ENCODE results near the gene CLCN3.

GRCh38 chr4:169612871-169613859, 7.2 kb upstream of the CLCN3 start:
- TF ChIP-seq, protein P1, sequence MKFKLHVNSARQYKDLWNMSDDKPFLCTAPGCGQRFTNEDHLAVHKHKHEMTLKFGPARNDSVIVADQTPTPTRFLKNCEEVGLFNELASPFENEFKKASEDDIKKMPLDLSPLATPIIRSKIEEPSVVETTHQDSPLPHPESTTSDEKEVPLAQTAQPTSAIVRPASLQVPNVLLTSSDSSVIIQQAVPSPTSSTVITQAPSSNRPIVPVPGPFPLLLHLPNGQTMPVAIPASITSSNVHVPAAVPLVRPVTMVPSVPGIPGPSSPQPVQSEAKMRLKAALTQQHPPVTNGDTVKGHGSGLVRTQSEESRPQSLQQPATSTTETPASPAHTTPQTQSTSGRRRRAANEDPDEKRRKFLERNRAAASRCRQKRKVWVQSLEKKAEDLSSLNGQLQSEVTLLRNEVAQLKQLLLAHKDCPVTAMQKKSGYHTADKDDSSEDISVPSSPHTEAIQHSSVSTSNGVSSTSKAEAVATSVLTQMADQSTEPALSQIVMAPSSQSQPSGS (IDR thresholded peaks at IDR 0.05; ENCODE audit: low read length) = peak; percentile 36; the same call in 1 of the 2 replicates
- TF ChIP-seq ZNF24 (IDR thresholded peaks at IDR 0.05) (no peak), RFX5 (IDR thresholded peaks at IDR 0.05; ENCODE audit: low read depth, low read length) (no peak), PBX3 (IDR thresholded peaks at IDR 0.05; ENCODE audit: insufficient replicate concordance, low read depth, low read length) (no peak), ZZZ3 (IDR thresholded peaks at IDR 0.05; ENCODE audit: control insufficient read depth, insufficient read length, low read depth) (no peak), MTA3 (IDR thresholded peaks at IDR 0.05; ENCODE audit: borderline replicate concordance, low read length) (no peak)
- TF ChIP-seq, protein P2, sequence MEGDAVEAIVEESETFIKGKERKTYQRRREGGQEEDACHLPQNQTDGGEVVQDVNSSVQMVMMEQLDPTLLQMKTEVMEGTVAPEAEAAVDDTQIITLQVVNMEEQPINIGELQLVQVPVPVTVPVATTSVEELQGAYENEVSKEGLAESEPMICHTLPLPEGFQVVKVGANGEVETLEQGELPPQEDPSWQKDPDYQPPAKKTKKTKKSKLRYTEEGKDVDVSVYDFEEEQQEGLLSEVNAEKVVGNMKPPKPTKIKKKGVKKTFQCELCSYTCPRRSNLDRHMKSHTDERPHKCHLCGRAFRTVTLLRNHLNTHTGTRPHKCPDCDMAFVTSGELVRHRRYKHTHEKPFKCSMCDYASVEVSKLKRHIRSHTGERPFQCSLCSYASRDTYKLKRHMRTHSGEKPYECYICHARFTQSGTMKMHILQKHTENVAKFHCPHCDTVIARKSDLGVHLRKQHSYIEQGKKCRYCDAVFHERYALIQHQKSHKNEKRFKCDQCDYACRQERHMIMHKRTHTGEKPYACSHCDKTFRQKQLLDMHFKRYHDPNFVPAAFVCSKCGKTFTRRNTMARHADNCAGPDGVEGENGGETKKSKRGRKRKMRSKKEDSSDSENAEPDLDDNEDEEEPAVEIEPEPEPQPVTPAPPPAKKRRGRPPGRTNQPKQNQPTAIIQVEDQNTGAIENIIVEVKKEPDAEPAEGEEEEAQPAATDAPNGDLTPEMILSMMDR (IDR thresholded peaks at IDR 0.05 in 2 of 3, conservative IDR thresholded peaks at IDR 0.05 in 1 of 3; ENCODE audit: control insufficient read depth in 2 of 3, extremely low read depth in 1 of 3, insufficient read depth in 1 of 3, low read depth in 3 of 3, low read length in 3 of 3) = peak; percentile 73 to 81 (median 74)
- TF ChIP-seq, protein P3, sequence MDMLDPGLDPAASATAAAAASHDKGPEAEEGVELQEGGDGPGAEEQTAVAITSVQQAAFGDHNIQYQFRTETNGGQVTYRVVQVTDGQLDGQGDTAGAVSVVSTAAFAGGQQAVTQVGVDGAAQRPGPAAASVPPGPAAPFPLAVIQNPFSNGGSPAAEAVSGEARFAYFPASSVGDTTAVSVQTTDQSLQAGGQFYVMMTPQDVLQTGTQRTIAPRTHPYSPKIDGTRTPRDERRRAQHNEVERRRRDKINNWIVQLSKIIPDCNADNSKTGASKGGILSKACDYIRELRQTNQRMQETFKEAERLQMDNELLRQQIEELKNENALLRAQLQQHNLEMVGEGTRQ (IDR thresholded peaks at IDR 0.05; ENCODE audit: borderline replicate concordance, low read depth, low read length) = no peak
